ENCODE results near the gene IL3RA.
"Not testable (repeated sequence)": the region's sequence is repeated elsewhere in the genome, so short reads cannot be mapped to it uniquely, and the experiment has no call there.

IL3RA gene

DNA sequence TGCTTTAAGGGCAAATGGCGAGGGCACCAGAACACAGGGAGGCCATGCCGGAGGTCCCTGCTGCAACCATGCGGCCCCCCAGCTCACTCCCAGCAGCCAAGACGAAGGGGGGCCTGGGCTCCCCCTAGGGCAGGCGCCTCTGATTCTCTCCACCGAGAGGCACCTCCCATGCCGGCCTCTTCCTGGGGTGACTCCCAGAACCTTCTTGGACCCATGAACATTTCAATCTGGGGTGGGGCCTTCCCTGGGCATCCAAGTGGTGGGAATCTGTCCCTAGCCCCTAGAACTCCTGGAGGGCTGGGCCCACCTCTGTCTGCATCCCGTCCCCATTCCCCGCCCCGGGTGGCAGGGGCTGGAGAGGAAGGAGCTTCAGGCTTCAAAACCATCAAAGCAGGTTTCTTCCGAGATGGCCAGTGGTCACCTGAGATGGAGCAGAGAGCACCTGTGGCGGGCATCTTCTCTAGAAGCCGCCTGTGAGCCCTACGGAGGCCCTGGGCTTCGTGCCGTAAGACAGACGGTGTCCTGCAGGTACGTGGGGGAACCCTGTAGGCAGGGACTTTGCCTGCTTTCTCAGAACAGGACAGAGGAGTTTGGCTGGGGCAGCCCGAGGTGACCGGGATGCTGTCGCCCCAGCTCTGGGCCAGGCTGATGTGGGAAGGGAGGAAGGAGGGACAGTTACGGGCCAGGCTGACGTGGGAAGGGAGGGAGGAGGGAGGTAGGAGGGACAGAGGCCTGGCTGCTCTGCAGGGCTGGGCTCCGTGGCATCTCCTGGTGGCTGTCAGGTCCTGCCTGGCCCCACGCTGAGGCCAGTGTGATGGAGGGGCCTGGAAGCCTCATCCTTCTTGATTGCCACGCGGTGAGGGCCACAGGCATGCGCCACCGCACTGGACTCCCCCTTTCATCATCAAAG is 62.1 kb downstream of the IL3RA start:
- no peak for DNase-seq (ENCODE audit: low spot score)

DNA sequence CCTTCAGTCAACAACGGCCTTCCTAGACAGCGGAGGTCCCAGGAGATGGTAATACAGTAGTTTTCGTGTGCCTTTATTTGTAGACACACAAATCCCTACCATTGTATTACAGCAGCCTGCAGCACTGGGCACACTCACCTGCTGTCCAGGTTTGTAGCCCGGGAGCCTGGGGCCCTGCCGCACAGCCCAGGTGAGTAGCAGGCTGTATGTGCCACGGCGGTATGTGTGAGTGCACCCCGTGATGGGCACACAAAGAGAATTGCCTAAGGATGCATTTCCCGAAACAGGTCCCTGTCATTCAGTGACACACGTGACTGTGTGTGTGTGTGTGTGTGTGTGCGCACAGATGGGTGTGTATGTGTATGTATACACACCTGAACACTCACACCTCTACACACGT is 63.5 kb downstream of the IL3RA start:
- no peak for DNase-seq (ENCODE audit: low spot score)

DNA sequence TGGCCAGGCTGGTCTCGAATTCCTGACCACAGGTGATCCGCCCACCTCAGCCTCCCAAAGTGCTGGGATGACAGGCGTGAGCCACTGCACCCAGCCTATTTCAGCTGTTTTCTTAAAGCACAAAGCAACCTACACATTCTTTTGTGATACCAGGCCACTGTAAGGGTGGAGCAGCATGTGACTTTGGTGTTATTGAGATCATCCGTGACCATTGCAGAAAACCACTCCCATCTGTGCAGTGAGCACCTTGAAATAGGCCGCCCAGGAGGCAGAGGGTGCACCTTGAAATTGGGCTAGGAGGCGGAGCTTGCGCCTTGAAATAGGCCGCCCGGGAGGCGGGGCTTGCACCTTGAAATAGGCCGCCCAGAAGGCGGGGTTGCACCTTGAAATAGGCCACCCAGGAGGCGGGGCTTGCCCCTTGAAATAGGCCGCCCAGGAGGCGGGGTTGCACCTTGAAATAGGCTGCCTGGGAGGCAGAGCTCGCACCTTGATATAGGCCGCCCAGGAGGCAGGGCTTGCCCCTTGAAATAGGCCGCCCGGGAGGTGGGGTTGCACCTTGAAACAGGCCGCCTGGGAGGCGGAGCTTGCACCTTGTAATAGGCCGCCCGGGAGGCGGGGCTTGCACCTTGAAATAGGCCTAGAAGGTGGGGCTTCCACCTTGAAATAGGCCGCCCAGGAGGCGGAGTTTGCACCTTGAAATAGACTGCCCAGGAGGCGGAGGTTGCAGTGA is 64.3 kb downstream of the IL3RA start:
- no peak for DNase-seq (ENCODE audit: low spot score)

DNA sequence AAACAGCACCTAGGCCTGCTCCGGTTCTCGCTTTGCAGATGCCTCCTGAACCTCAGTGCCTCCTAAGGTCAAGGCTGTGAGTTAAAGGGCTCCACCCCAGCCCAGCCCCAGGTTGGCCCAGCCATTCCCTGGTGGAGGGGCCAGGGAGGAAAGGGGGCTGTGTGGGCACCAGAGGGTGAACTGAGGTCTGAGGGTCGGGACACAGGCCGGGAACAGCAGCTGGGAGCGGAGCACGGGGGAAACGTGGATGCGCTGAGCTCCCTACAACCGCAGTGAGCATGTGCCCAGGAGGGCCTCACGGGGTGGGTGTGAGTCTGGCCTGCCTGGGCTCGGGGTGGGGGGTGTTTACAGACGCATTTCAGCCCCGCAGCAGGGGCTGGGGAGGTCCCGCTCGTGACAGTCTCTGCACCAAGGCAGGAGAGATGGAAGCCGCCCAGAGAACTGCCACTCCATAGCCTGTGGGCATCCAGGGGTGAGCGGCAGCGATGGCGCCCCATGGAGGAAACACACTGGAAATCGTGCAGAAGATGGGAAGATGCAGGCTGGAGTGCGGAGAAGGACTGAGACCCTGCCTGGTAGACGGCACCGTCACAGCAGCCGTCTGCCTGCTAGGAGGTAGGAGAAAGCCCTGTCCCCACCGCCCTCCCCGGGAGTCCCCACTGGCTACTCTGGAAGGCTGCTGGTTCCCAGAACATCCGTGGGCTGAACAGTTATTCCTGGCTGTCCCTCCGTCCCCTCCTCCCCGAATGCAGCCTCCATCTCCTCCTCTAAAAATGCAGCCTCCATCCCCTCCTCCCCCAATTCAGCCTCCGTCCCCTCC is 65.2 kb downstream of the IL3RA start:
- DNase-seq (ENCODE audit: low spot score): no peak

DNA sequence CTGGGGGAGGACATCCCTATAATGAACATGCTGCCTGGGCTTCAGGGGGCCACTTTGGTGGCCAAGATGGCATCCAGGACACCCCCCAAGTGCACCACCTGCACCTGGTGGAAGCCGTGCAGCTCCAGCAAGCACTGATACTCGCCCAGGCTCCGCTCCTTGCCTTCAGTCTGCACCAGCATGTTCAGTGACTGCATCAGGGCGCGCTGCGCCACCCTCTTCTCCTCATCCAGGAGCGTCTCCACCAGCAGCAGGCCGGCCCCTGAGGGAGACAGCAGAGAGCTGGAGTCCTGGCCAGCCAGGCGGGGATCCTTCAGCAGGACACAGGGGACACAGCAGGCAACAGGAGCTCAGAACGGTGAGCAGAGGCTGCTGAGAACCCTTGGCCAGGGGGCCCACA is 66.6 kb downstream of the IL3RA start:
- DNase-seq (ENCODE audit: low spot score): no peak

DNA sequence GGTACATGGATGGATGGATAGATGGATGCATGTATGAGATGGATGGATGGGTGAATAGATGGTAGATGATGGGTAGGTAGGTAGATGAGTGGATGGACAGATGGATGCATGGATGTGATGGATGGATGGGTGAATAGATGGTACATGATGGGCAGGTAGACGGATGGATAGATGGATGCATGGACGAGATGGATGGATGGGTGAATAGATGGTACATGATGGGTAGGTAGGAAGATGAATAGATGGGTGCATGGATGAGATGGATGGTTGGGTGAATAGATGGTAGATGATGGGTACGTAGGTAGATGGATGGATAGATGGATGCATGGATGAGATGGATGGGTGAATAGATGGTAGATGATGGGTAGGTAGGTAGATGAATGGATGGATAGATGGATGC is 67.3 kb downstream of the IL3RA start:
- DNase-seq (ENCODE audit: low spot score): not testable (repeated sequence)

DNA sequence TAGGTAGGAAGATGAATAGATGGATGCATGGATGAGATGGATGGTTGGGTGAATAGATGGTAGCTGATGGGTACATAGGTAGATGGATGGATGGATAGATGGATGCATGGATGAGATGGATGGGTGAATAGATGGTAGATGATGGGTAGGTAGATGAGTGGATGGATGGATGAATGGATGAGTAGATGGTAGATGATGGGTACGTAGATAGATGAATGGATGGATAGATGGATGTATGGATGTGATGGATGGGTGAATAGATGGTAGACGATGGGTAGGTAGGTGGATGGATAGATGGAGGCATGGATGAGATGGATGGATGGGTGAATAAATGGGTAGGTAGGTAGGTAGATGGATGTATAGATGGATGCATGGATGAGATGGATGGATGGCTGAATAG is 69.2 kb downstream of the IL3RA start:
- DNase-seq (ENCODE audit: low spot score): not testable (repeated sequence)

DNA sequence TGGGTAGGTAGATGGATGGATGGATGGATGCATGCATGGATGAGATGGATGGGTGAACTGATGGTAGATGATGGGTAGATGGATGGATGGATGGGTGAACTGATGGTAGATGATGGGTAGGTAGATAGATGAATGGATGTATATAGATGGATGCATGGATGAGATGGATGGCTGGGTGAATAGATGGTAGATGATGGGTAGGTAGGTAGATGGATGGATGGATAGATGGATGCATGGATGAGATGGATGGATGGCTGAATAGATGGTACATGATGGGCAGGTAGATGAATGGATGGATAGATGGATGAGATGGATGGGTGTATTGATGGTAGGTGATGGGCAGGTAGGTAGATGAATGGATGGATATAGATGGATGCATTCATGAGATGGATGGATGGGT is 70.5 kb downstream of the IL3RA start:
- no peak for DNase-seq (ENCODE audit: low spot score)

DNA sequence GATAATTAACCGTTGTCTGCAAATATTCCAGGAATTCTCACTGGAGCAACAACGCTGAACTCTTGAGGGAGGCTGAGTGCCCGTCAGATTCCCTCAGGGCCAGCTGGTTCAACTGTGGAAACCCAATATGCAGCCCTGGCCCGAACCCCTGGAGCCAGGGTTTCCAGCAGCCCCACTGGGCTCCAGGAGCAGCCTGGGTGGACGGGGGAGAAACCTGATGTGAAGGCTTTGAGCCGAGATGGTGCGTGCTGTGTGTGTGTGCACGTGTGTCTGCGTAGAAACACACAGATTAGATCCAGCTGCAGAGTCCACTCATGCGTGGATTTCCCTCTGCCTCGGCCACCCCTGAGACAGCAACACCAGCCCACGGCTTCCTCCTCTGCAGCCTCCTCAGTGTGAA is 74.7 kb downstream of the IL3RA start:
- no peak for DNase-seq (ENCODE audit: low spot score)

DNA sequence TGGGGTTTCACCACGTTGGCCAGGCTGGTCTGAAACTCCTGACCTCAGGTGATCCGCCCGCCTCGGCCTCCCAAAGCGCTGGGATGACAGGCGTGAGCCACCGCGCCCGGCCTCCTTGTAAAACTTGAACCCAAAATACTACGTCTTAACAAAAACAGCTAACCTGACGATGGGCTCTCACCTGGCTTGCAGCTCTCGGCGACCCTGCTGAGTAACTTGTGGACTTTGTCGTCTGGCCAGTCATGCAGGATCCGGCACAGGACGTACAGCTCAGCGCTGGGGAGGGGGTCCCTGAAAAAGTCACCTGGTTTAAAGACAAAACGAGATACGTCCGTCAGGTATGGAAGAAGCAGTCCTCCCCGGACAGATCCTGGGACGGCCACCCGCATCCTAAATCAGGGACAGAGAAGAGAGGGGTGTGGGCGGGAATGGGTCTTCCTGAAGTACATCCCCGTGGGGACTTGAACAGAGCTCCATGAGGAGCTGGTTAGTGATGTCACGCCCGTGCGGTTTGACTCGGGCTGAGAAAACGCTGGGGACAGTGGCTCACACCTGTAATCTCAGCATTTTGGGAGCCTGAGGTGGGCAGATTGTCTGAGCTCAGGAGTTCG is 76.1 kb downstream of the IL3RA start:
- DNase-seq (ENCODE audit: low spot score): no peak

DNA sequence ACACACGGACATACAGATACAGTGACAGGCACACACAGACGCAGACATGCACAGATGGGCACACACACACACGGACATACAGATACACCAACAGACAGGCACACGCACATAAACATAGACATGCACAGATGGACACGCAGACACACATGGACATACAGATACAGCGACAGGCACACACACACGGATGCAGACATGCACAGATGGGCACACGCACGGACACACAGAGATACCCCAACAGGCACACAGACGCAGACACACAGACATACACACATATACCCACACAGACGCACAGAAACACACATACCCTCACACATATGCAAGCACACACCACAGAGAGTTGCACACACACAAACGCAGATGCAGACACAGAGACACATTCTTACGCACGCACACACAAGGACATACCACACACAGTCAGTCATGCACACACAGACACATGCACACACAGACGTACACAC is 79.8 kb downstream of the IL3RA start:
- DNase-seq (ENCODE audit: low spot score): no peak

DNA sequence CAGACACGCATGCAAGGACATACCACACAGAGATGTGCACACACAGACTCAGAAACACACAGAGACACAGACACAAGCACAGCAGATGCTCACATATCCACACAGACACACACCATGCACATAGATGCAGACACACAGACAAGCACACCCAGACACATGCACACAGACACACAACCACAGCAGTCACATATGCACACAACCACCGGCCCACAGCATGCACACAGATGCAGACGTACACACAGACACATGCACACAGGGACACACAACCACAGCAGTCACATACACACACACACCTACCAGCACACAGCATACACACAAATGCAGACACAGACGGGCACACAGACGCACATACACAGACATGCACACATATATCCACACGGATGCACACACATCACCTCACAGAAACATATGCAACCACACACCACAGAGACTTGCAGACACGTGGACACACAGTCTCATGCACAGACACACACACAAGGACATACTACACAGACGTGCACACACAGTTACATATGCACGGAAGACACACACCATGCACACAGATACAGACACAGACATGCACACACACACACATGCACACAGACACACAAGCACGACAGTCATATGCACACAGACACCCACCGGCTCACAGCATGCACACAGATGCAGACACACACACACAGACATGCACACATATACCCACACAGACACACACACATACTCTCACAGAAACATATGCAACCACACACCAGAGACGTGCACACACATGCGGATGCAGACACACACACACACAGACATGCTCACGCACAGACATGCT is 80.6 kb downstream of the IL3RA start:
- no peak for DNase-seq (ENCODE audit: low spot score)

DNA sequence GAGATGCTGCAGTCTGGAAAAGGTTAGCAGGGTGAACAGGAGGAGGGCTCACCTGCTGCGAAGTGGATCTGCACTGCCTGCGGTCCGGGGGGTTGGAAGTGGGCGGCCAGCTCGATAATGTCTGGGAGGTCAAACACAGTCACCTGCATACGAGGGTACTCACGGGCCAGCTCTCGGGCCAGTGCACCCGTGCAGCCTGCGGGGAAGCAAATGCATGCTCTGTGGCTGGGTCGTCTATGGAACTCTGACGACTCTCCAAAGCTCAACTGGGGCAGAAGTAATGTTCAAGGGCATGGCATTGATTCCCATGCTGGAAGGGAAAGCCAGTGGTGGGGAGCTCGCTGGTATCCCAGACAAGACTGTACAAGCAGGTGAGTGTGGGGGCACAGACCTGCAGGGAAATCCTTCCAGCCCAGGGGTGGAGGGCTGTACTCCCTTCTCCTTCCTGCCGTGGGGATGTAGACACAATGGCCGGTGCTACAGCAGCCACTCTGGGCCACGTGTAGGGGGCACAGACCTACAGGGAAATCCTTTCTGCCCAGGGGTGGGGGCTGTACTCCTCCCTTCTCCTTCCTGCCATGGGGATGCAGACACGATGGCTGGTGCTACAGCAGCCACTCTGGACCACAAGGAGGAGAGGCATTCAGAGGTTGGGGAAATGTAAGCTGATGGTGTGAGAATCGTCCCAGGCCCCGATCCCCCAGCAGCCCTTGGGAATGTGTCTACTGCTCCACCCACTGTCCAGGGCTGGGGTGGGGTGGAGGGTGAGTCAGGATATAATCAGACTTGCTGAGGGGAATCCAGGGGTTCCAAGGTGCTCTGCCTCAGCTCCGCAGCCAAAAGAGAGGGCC is 81.6 kb downstream of the IL3RA start:
- no peak for DNase-seq (ENCODE audit: low spot score)

DNA sequence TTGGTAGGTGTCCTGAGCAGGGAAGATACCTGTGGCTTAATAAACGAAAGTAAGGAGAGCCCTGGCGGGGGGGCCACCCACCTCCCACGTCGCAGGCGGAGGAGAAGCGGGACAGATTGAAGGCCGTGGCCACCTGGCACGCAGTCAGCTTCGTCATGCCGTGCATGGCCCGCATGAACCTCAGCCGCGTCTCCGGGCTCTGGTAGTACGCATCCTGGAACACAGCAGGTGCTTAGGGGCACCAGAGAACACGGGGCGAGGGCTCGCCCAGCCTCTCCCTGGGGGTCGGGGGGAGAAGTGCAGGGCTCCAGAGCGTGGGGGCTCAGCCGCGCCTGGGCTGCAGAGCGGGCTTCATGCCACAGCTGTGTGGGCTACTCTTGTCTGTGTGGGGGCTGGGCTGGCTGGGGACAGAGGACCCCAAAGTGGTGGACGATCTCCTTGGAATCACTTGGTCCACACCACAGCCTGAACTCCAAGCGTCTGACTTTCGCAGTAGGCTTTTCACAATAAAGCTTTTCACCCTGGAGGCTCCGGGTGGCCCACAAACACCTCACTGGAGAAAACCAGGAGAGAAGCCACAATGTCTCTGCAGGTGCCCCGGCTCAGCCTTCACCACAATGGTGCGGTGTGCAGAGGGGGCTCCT is 82.4 kb downstream of the IL3RA start:
- no peak for DNase-seq (ENCODE audit: low spot score)

DNA sequence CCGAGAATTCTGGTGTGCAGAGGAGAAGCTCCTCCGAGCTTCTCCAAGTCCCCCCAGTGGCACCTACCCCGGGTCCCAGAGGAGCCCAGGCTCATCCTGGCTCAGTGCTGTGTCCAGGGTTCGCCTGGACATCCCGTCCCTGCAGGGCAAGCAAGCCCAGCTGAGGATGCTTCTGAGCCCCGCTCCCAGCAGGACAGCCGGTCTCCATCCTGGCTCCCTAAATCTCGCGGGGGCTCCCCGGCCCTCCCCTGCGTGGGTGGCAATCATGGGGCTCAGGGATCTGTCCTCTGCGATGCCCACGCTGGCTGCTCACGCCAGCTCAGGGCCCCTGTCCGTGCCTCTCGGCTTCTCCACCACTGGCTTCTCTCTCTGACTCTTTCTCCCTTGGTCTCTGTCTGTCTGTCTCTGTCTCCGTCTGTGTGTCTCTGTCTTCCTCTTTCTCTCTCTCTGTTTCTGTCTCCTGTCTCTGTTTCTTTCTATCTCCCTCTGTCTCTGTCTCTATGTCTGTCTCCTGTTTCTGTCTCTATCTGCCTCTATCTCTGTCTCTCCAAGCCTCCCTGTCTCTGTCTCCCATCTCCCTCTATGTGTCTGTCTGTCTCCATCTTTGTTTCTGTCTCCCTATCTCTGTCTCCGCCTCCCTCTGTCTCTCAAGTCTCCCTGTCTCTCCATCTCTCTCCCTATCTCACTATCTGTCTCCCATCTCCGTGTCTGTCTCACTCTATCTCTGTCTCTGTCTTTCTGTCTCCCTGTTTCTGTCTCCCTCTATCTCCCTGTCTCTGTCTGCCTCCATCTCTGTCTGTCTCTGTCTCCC is 83.2 kb downstream of the IL3RA start:
- DNase-seq (ENCODE audit: low spot score): no peak

DNA sequence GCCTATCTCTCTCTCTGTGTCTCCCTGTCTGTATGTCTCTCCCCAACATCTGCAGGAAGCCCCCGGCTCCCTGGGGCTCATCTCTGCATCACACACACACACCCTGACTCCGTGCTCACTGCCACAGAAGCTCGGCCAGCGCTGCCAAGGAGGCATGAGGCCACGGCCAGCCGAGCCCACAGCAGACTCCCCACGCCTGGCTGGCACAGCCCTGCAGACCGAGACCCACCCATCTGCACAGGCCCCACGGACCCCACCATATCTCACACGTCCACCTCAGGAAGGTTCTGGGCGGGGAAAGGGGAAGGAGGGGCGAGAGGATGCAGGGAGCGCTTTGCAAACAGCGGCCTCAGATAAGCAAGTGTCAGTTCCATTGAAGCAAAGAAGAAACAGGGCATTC is 83.8 kb downstream of the IL3RA start:
- no peak for DNase-seq (ENCODE audit: low spot score)

DNA sequence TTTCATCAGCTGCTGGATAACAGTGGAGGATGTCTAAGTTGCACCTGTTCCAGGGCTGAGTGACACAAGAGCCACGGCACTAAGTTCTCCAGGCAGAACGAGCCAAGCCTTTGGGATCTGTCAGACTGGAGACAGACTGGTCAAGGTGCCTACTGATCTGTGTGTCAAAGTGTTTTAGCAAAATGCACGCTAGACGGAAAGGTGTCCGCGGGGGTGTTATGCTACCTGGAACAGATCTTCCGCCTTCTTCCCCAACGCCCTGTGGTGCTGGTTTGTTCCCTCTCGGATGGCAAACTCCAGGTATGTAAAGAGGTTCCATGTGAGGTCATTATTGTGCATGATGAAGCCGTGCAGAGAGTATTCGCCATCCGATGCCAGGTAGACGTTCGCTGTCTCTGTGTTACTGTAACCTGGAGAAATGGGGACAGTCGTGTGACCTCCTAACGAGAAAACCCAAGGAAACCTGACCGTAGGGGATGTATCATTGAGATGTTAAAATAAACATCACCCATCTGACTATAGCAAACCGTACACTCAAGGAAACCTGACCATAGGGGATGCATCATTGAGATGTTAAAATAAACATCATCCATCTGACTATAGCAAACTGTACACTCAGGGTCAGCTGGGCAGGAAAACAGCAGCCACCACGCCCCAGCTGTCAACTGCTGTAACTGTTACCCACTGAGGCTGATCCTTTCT is 85.0 kb downstream of the IL3RA start:
- DNase-seq (ENCODE audit: low spot score): no peak

DNA sequence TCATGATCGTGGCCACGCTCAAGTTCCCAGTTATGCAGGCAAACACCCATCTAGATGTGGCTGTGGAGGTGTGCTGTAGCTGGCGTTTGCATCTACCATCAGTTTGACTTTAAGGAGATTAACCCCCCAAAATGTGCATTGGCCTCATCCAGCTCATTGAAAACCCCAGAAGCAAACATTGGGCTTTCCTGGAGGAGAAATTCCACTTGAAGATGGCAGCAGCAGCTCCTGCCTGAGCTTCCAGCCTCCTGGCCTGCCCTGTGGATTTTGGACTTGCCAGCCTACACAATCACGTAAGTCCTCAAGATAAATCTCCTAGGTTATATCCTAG is 85.5 kb downstream of the IL3RA start:
- DNase-seq (ENCODE audit: low spot score): no peak
